22Rv1 (cell line): Measurements from ENCODE around the gene CBFA2T2.
A peak's percentile ranks its signal among the peaks of the same experiment; 100 is the strongest.
"Not testable (repeated sequence)": the region's sequence is repeated elsewhere in the genome, so short reads cannot be mapped to it uniquely, and the experiment has no call there.

Experiments
- H3K27ac ChIP-seq: fragments of 450-650 bp; 2 replicates; pipeline ENCODE4 v1.5.1; 2017
- ZFX ChIP-seq: fragments of 450-650 bp; IDR thresholded peaks from 2 replicates; pipeline ENCODE4 v1.6.1; 2017; ENCODE audit warnings: antibody characterized with exemption, borderline replicate concordance
- TF ChIP-seq, protein P1 (sequence below): fragments of 450-650 bp; IDR thresholded peaks from 2 replicates; pipeline ENCODE4 v1.5.1; 2017; ENCODE audit warnings: mild to moderate bottlenecking

The CBFA2T2 gene

GRCh38 chr20:33475381-33476152 is 14.3 kb upstream of the CBFA2T2 start:
- no peak for TF ChIP-seq ZFX
- TF ChIP-seq, protein P1, sequence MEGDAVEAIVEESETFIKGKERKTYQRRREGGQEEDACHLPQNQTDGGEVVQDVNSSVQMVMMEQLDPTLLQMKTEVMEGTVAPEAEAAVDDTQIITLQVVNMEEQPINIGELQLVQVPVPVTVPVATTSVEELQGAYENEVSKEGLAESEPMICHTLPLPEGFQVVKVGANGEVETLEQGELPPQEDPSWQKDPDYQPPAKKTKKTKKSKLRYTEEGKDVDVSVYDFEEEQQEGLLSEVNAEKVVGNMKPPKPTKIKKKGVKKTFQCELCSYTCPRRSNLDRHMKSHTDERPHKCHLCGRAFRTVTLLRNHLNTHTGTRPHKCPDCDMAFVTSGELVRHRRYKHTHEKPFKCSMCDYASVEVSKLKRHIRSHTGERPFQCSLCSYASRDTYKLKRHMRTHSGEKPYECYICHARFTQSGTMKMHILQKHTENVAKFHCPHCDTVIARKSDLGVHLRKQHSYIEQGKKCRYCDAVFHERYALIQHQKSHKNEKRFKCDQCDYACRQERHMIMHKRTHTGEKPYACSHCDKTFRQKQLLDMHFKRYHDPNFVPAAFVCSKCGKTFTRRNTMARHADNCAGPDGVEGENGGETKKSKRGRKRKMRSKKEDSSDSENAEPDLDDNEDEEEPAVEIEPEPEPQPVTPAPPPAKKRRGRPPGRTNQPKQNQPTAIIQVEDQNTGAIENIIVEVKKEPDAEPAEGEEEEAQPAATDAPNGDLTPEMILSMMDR: no peak
- no peak overlapping the region for H3K27ac ChIP-seq

DNA sequence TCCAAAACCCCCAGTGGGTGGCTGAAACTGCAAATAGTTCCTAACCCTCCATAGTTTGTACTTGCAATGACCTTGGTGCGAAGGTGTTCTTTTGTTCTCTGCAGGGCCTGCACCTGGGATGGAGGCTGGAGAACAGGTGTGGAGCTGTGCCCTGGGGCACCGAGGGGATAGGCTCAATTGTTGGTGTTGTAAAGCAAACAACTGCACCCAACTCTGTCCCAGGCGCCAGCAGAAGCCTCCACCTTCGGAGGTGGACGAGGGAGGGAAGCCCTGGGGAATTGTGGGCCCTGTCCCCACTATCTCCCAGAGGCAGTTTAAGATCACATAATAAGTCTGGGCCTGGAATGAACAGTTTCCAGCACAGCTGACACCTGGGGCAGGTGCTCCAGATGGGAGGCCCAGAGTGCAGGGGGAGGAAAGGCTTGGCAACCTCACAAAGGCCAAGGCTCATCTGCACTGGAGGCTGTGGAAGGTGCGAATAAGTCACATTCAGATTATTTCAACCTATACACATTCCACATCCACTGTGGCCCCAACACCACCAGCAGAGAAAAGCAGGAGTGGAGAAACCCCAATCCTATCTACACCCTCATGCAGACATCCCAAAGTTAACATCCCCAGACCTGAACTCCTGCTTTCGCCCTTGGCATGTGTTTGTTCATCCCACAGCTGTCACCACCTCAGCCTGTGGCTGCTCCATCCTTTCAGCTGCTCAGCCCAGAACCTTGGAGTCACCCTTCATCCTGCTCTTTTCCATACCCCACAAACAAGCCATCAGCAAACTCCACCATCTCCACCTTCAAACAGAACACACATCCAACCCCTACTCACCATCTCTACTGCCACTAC is 12.3 kb upstream of the CBFA2T2 start:
- no peak for TF ChIP-seq ZFX
- no peak overlapping the region for H3K27ac ChIP-seq

DNA sequence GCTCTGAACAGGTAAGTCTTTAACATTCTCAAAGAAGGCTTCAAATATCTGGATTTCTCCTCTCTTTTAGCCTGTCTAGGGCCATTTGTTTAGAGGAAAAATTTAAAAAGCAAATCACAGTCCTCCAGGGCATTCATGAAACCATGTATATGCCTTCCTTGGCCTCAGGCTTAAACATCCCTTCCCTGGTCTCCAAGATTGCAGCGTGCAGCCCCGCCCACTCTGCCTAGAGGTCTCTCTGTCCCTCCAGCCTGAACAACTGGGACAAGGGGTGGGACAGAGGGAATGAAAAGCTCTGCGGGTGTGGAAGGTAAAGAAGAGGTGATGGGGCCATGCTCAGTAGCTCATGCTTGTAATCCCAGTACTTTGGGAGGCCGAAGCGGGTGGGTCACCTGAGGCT is 9.8 kb upstream of the CBFA2T2 start:
- no peak overlapping the region for H3K27ac ChIP-seq
- TF ChIP-seq ZFX: no peak
- TF ChIP-seq, protein P1: no peak

GRCh38 chr20:33481431-33481941 is 8.4 kb upstream of the CBFA2T2 start:
- no peak for TF ChIP-seq ZFX
- TF ChIP-seq, protein P1: no peak
- H3K27ac ChIP-seq: no peak overlapping the region

DNA sequence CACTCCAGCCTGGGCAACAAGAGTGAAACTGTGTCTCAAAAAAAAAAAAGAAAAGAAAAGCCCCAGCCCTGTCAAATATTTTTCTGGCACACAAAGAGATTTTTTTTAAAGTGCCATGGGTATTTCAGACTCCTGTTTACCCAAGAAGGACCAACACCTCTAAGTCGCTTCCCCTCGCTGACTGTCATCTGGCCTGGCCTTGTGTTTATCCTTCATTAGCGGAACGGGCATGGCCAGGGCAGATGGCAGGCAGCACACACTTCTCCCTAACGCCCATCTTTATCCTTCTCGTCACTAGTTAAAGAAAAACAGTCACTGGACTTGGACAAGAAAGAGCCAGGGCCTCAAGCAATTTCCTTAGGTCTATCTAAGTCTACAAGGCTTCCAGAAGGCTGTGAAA is 7.3 kb upstream of the CBFA2T2 start:
- no peak for TF ChIP-seq ZFX
- TF ChIP-seq, protein P1: no peak
- no peak overlapping the region for H3K27ac ChIP-seq

- H3K27ac ChIP-seq: not testable (repeated sequence)
Measured at GRCh38 chr20:33483186-33483585, 6.7 kb upstream of the CBFA2T2 start.

- H3K27ac ChIP-seq: 0 out of 2 replicates have a peak overlapping the region, but pooled peaks have one; percentile 82
- TF ChIP-seq ZFX: no peak
- TF ChIP-seq, protein P1: no peak
Measured at GRCh38 chr20:33488201-33488600, 1.7 kb upstream of the CBFA2T2 start.

- H3K27ac ChIP-seq: peak overlapping the region; percentile 82
Measured at GRCh38 chr20:33488661-33489494, 1.0 kb upstream of the CBFA2T2 start.
